GF-D8 (cell line): ENCODE results near the gene ZNF74.

Source experiments
- DNase-seq: peaks from one replicate; lab custom pipeline; 2025; lab: John Stamatoyannopoulos, UW

The ZNF74 gene

DNA sequence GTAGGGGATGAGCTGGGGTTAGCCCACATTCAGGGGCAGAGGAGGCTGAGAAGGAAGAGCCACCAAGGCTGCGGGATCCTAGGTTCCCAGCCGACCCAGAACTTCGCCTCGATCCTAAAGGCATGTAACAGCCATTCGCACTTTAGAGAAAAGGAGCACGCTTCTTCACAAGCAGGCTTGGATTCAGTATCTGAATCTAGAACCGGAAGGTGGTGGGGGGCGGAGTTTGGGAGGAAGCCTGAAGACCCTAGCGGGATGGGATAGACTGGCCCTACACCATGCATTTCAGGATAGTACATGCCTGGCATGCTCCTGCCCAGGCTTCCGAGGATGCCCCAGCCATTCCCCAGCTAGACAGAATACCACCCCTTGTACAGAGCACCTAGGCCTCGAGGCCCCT is 39.2 kb downstream of the ZNF74 start:
- no peak for DNase-seq

- DNase-seq, result no peak
Measured at GRCh38 chr22:20433686-20434241, 39.8 kb downstream of the ZNF74 start.

DNA sequence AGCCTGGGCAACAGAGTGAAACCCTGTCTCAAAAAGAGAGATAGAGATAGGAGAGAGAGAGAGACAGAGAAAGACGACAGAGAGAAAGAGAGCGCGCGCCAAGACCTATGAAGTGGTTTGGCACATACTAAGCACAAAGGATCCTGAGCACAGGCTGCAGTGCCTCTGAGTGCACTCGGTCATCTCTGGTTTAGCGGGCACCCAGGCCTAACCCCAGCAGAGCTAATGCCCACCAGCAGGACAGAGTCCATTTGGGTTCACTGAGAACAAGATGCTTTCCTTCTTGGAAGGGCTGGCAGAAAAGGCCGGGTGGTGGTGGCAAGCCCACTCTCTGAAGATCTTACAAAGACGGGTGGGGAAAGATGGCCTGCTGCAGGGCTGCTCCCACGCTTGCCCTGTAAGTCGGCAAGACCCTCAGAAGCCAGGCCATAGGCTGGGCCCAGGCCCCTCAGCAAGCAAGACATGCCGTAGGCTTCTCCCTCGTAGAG is 40.4 kb downstream of the ZNF74 start:
- no peak for DNase-seq

DNA sequence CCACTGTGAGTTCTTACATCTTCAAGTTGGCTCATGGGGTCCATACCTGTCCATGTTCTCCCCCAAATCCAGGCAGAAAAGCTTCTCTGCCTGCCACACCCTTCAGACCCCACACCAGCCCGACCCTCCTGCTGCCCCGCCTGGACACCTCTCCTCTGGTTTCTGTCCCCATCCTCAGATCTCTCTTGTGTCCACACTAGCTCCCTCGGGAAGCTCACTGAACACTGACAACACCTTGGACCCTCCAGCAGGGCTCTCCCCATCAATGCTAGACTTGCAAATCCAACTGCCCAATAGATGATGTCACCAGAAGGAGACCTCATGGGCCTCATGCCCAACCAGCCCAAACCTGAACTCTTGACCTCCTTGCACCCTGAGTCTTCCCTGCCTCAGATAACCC is 40.8 kb downstream of the ZNF74 start:
- no peak for DNase-seq

DNA sequence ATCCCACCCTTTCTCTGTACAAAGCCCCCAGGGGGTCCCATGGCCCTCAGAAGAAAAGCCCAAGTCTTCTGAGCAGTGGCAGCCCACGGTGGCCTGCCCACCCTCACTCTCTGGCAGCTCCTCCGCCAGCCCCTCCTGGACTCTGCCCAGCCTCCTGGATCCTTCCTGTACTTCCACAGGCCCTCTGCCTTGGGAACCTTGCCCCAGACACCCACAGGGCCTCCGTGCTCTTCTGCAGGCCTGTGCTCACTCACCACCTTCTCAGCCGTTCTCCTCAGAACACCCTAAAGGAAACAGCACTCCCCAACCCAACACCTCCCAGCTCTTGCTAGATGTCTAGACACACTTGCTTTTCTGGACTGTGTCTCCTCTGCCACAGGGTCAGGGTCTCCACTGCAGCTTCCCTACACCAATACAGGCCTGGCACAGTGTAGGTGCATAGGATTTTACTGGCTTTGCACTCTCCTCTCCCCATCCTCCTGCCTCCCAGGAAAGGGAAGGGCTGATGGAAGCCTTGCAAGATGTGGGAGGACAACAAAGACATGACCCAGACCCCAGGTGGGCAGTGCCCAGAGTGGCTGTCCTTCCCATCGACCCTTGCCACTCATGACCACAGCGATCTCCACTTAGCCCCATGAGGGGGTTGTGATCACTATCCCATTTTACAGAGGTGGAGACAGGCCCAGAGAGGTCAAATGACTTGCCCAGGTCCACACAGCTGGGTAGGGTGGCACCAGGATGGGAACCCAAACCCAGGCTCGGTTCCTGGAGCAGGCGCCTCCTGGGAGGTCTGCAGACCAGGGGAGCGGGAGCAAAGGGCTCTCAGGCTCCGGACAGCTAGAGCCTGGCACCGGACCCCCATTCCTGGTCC is 41.7 kb downstream of the ZNF74 start:
- DNase-seq, result no peak

DNA sequence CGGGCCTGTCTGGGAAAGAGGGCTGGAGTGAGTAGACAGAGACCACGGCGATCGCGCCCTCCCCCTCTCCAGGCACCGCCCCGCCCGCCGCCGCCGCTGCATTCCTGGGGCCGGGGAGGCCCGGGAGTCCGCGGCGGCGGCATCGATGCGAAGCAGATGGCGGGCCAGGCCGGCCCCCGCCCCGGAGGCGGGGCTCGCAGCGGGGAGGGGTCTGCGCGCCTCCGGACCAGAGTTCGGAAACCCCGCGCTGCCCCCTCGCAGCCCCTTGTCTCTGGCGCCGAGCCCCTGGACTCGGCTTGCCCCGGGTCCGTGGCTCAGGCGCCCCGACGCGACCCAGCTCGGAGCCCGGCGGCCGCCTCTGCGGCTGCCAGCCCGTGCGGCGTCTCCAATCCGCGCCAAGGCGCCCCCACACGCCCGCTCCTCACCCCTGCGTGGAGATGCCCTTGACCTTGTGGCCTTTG is 42.4 kb downstream of the ZNF74 start:
- DNase-seq, result no peak

GRCh38 chr22:20436768-20437612 is 43.0 kb downstream of the ZNF74 start:
- no peak for DNase-seq

DNA sequence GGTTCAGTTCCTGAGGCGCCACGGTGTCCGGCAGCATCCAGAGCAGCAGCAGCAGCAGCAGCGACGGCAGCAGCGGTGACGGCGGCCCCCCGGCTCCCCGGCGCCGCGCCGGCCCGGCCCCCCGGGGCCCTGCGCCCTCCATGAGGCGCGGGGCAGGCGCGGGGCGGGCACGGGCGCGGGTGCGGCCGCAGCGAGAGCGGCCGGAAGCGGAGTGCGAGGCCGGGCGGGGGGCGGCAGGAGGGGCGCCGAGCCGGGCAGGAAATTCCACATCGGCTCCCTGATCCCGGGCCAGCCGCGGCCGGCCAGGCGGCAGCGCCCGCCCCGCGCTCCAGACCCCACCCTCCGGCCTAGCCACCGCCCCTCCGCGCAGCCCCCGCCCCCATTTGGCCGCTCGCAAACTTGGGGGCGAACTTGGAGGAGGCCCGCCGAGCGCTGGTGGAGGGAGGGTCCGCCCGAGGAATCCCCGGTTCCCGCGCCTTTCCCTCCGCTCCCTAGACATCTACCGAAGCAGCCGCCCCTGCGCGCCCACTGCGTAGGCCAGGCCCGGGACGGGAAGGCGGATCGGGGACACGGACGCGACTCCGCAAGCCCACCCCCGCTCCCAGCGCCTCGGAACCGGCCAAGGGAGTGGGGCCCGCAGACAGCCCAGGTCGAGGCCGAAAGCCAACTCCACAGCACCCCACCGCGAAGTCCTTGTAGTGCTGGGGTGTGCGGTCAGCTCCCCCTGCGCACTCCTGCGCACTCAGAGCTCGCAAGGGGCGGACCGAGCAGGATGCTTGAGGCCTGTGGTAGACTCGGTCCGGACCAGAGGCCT is 43.9 kb downstream of the ZNF74 start, which contains the start of gene SCARF2:
TSS of gene SCARF2 (minus strand) at position 213 of the 814 bp plus-strand sequence. CDS start at position 142, 71 bp downstream.
- no peak for DNase-seq

DNA sequence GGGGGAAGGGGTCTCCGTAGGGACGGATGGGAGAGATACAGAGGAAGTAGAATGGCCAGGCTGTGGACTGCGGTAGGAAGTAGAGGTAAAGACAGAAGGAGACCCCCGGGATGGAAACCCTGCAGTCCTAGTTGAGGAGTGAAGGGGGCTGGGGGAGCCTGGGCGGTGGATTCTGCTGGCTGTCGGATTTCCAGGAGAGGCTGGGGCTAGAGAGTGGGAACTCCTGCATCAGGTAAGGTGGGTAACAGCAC is 44.4 kb downstream of the ZNF74 start:
- no peak for DNase-seq

DNA sequence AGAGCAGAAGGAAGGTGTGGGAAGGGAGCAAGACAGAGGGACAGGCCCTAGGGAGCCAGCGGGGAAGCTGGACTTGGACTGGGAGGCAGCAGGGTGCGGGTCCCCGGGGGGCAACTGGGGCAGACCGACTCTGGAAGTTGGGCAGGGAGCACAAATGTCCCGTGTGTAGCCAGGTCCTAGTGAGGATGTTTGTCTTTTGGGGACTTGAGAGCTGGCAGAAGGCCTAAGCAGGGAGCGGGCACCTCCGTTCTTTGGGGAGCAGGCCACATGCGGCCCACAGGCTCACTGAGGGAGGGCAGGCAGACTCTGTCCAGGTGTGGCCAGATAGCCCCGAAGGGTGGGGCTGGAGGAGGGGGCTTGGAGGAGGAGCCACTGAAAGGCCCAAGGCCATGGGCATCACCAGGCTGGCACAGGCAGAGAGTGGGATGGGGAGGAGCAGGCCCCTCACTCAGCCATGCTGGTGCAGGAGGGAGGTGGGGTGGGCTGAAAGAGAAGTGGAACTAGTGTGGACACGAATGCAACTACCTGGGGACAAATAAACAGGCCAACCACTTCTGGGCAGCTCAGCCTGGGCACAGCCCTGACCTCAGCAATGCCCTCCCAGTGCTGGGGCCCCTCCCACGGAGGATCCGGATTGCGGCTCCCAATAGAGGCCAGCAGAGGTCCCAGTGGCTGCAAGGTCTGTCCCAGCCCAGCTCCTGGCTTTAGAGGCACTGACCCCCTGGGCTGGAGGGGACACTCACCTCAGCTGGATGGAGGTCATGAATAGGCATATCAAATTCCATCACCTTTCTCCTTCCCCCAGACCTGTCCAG is 44.9 kb downstream of the ZNF74 start:
- no peak for DNase-seq

- no peak for DNase-seq
Measured at GRCh38 chr22:20439556-20439927, 45.6 kb downstream of the ZNF74 start.

GRCh38 chr22:20439928-20440575 is 46.1 kb downstream of the ZNF74 start:
- no peak for DNase-seq

GRCh38 chr22:20440637-20441591 is 47.0 kb downstream of the ZNF74 start:
- DNase-seq, result no peak

DNA sequence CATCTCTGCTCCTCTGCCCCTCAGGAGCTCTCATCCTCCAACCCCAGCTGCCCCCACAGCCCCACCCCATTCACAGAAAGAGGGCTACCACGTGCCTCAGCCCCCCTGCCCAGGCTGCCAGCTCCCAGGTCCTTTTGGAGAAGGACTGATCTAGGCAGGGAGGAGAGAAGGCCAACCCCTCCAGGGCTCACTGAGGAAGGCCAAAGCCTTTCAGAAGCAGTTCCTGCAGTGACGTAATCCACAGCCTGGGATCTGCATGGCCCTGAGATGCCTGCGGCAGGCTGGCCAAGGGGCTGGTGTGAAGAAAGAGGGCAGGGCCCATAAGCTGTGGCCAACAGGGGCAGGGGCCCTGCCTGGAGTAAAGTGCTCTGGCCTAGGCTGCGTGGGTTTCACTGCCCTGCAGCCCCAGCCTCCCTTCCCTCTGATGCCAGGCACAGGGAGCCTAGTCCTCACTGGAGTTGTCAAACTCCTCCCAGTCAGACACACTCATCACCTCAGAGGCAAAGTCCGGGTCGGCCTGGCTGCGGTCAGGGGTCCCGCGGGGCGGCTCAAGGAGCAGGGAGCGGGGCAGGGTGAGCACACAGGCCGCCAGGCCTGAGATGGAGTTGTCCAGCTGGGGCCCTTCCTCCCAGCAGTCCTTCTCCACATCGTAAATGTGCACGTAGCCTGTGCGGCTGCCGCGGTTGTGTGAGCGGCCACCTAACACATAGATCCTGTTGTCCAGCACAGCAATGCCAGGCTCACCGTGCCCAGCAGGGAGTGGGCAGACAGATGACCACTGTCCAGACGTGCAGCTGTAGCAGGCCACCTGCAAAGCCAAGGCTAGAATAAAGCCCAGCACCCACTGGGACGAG is 47.9 kb downstream of the ZNF74 start:
- no peak for DNase-seq

DNA sequence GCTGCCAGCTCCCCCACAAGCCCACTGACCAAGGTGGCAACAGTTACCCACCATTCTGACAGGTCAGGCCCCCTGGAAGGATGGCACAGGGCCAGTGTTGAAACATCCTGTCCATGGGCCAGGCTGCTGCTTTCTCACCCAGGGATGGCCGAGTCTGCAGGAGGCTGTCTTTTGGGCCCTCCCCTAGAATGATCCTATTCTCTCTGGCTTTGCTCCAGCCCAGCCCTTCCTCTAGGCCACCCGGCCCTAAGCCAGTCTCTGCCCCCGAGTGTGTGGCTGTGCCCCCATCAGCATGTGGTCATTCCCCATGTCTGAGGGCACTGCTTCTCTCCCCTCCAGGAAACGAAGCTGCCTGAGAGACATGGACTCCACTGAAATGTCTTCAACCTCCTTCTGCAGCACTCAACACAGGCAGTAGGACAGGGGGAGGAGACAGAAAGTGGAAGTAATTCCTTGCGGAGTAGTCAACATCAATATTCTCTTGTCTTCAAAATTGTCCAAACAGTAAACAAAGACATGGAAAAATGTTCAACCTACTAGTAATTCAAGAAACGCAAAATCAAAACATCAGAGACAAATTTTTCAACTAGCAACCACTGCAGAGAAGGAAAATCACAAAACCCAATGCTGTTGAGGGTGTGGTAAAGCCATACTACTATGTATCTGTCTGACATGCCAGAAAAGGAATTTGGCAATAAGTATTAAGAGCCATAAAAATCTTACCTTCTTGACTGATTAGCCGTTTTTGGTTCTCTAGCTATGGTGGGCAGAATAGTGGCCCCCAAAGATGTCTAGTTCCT is 48.7 kb downstream of the ZNF74 start:
- no peak for DNase-seq

GRCh38 chr22:20444325-20444724 is 50.4 kb downstream of the ZNF74 start:
- DNase-seq, result no peak

DNA sequence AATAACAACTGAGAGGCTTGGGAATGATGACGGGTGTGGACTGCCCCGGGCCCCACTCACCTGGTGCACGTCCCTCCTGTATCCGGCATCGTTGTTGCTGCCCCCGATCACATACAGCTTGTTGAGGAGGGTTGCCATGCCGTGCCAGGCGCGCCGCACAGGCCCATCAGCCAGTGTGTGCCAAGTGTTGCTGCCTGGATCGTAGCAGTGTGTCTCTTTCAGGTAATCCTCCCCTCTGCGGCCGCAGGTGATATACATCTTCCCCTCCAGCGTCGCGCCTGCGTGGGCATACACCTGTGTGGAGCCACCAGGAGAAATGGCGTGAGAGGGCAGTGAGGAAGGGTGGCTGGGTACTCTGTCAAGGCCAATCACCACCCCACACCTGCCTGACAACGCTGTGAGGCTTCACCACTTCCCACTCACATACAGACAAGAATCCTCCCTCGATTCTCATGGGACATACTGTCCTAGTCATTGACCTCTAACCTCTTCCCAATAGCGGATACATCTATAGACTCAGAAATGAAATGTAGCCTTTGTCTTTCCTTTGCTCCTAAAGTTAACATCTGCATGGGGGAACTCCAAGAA is 52.5 kb downstream of the ZNF74 start:
- DNase-seq, result no peak
